ENCODE data around the gene OR51S1. TPM values are rescaled to one million over a fixed set of nuclear protein-coding genes. Genes with fewer than 3 reads are reported as not detected.
"Not testable (repeated sequence)": the region's sequence is repeated elsewhere in the genome, so short reads cannot be mapped to it uniquely, and the experiment has no call there.

The OR51S1 gene, protein sequence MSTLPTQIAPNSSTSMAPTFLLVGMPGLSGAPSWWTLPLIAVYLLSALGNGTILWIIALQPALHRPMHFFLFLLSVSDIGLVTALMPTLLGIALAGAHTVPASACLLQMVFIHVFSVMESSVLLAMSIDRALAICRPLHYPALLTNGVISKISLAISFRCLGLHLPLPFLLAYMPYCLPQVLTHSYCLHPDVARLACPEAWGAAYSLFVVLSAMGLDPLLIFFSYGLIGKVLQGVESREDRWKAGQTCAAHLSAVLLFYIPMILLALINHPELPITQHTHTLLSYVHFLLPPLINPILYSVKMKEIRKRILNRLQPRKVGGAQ
- not detected in 2 replicates for total RNA-seq

DNA sequence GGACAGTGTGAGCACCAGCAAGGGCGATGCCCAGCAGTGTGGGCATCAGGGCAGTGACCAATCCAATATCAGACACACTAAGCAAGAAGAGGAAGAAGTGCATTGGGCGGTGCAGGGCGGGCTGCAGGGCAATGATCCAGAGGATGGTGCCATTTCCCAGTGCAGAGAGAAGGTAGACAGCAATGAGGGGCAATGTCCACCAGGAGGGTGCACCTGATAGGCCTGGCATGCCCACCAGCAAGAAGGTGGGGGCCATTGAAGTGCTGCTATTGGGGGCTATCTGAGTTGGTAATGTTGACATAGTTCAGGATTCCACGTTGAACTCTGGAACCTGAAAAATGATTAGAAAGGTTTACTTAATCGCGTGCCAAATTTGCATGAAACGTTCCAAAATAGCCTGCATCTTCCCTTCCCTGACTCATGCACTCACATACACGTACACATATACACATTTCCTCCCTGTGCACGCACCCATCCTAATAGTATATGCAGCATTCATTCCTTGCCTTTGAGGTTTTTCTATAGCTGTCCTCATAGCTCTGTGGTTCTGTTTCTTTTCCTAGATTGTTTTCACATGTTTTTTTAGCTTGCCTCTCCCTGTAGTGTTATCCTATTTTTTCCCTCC is at the start of gene OR51S1:
Gene OR51S1 (minus strand): TSS at position 301 of the 625 bp plus-strand sequence. CDS start 0 bp downstream, at position 301.
- DNase-seq (ENCODE audit: low read depth), result no peak

DNA sequence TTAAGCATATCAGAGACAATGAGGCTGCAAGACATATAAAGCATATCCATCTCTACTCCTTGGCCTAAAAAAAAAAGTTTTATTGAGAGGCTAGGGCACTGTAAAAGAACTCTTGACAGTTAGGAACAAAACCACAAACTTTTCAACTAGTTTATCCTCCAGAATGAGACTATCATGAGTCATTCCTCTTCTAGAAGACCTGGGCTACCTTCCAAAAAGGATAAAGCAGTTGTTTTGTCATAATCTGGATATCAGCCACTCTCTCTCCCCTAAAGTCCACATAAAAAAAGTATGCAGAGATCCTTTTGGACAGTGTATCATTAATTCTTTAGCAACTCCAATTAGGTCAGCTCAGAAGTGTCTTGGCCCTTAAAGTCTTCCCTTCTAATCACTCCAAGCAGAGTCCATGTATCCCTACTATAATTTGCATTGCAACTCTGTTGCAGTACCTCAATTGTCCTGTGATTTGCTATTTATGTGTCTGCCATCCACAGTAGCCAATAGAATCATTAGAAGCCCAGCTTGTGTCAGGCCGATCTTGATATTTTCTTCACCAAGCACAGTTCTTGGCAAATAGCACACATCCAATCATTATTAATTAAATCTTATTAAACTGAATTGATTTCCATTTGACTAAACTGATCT is 43.1 kb upstream of the OR51S1 start:
- DNase-seq (ENCODE audit: low read depth), result peak; percentile 87

DNA sequence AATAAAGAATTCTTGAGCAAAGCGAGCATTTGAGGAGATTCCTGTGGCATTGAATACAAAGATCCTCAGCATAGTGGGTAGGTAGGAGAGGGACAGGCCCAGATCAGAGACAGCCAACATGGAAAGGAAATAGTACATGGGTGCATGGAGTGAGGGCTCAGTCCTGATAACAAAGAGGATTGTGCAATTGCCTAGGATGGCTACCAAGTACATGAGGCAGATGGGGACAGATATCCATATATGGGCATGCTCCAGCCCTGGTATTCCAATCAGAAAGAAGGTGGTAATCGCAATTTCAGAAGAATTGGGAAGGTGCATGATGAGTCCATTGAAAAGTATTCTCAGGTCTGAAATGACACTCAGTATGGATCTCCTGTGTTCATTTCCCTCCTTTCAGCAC is 41.3 kb upstream of the OR51S1 start:
- DNase-seq (ENCODE audit: low read depth), result no peak

DNA sequence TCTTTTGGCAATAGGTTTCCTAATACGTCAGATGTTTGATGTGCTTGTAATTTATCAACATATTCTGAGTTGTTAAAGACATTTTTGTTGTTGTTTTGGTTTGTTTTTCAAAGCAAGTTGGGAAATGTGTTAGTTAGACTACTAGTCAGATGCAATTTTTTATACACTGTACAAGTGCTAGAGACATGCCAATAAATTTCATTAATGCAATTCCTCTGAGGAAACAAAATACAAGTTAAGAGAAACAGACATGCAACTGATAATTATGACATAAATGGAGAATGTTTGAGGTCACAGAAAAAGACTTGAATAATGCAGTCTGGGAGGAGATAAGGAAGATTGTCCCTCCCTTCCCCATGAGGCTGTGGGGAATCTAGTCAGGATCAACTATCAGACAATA is 38.6 kb upstream of the OR51S1 start:
- DNase-seq (ENCODE audit: low read depth), result no peak

DNA sequence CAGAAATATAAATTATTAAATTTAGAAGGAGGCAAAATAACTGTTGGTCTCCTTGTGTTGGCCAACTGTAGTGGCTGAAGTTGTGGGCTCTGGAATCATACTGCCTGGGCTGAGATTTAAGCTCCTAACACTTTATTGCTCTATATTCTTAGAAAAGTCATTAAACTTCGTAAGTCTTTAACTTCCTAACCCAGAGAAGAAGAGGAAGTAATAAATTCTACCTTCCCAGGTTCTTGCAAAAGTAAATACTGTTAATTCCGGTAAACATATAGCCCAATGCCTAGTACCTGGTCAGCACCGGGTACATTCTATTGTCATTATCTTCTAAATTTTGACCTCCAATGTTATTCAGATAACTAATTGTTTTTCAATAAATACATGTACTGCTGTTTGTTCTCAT is 37.2 kb upstream of the OR51S1 start:
- DNase-seq (ENCODE audit: low read depth), result no peak

DNA sequence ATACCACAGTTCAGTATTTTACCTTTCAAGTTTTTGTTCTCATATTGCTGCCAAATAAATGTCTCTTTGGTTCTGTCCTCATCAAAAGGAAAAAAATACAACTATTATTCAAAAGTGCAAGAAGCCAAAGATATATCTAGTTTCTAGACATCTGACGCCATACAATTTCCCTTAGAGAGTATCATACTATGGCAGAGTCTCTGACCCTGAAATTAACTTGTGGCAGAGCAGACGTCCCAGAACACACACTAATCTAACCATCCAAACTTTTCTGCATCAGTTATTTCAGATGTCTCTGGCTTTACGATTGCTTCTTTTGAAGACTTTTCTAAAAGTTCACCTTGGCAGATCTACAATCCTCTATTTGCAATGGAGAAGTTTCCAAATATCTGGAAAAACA is 35.4 kb upstream of the OR51S1 start:
- DNase-seq (ENCODE audit: low read depth), result no peak

DNA sequence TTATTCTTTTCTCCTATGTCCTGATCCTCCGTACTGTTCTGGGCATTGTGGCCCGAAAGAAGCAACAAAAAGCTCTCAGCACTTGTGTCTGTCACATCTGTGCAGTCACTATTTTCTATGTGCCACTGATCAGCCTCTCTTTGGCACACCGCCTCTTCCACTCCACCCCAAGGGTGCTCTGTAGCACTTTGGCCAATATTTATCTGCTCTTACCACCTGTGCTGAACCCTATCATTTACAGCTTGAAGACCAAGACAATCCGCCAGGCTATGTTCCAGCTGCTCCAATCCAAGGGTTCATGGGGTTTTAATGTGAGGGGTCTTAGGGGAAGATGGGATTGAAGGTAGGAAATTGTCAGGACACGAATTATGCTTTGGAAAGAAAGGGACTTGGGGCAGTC is 33.5 kb upstream of the OR51S1 start:
- no peak for DNase-seq (ENCODE audit: low read depth)

DNA sequence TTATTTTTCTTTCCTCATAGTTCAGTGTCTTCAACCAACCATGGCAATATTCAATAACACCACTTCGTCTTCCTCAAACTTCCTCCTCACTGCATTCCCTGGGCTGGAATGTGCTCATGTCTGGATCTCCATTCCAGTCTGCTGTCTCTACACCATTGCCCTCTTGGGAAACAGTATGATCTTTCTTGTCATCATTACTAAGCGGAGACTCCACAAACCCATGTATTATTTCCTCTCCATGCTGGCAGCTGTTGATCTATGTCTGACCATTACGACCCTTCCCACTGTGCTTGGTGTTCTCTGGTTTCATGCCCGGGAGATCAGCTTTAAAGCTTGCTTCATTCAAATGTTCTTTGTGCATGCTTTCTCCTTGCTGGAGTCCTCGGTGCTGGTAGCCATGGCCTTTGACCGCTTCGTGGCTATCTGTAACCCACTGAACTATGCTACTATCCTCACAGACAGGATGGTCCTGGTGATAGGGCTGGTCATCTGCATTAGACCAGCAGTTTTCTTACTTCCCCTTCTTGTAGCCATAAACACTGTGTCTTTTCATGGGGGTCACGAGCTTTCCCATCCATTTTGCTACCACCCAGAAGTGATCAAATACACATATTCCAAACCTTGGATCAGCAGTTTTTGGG is 33.0 kb upstream of the OR51S1 start, which contains the start of gene OR51T1:
Gene OR51T1 (plus strand): TSS at position 41 of the 641 bp plus-strand sequence. CDS start 0 bp downstream, at position 41.
- peak; percentile 5 for DNase-seq (ENCODE audit: low read depth)

DNA sequence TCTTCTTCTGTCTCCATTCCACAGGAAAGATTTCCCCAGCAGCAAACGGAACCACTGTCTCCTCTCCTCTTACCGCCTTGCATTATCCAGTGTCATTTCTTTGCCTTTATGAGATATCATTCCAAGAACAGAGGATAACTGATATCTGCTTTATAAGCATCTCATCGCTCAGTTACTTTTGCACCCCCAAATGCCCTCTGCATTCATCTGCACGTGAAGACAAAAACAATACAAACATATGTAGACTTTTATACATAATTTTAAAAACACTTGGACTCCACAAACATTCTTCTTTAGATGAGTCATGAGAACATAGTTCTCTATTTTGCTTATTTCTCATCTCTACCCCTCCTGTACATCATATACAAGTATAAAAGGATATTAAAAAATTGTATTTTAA is 32.2 kb upstream of the OR51S1 start:
- DNase-seq (ENCODE audit: low read depth), result no peak

DNA sequence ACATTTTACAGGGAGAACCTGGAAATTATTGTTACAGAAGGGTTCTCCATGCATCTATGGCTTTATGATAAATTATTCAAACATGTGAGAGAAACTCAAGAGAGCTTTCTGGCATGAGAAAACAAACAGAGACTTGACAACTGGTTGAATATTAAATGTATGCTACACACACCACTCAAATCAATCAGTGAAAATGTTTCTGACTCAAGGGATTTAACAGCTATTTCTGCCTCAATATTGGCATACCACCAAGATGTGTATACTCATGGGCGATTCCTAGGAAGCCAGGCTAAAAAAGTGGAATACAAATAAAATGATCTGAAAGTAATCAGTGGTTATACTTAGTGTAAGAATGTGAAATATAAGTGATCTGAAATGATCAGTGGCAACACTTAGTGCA is 16.8 kb upstream of the OR51S1 start:
- peak; percentile 11 for DNase-seq (ENCODE audit: low read depth)

DNA sequence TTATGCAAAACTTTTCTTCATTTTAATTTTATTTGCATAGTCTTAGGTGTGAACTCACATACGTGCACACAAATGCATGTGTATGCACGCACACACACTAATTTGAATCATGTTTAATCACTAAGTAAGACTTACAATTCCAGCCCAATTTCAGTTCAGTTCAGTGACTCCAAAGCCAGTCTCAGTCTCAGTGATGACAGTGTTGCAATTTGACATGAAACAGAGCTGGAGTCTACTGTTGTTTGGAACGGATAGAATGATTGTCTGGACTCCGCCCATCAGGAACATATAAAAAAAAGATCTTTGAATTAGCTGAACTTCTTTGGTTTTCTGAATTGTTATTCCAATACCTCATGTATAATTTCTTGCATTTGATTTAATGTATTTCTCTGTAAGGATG is 14.9 kb upstream of the OR51S1 start:
- no peak for DNase-seq (ENCODE audit: low read depth)

DNA sequence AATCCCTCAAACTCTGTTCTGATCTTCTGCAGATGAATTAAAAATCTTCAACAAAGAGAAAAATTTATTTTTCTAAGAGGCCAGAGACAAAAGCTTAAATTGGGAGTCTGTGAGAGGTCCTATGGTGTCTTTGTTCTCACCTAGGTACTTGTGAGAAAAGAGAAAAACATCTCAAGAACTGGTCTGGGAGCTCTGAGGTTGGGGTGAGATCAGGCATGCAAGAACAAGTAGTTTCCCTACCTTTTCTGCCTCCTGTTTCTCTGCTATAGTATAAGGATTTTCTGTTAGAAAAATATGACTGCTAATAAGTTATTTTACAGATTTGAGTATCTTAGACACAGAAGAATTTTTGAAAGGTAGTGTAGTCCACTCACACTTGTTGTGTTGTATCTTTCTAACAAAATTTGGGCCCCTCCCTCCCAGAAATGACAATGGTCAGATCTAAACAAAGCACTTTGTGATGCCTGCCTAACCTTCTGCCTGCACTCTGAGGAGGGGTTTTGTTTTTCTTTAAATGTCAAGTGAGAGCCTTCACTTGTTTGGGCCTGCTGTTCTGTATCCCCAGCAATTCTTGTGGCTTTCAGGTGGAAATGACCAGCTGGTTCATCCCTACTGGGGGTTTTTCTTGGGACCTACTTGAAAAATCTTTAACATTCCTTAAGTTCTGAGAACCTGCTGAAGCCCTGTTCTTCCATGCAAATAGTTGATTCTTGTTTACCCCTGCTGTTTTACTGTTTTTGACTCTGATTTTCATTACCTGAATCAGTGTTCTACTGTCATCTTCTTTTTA is 13.6 kb upstream of the OR51S1 start:
- no peak for DNase-seq (ENCODE audit: low read depth)

DNA sequence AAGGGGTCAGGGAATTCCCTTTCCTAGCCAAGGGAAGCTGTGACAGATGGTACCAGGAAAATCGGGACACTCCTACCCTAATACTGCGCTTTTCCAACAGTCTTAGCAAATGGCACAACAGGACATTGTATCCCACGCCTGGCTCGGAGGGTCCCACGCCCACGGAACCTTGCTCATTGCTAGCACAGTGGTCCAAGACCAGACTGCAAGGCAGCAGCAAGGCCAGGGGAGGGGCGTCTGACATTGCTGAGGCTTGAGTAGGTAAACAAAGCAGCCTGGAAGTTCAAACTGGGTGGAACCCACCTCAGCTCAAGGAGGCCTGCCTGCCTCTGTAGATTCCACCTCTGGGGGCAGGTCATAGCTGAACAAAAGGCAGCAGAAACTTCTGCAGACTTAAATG is 5.3 kb upstream of the OR51S1 start:
- DNase-seq (ENCODE audit: low read depth), result not testable (repeated sequence)

DNA sequence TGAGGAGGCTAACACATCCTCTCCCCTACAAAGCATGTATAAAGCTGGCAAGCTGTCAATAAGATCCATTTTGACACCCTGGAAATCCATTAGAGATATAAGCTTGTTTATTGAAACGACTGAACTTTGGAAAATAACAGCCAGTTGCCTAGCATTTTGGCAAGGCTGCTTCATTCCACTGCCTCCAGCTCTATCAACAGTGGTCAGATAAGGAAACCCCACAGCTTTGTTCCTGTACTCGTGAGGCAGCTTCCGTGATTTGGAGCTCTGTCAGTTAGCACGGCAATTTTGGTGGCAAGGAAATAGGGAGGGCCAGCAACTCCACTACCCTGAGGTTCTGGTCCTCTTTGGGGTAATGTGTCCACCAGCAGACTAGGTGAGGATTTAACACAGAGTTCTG is 2.0 kb upstream of the OR51S1 start:
- no peak for DNase-seq (ENCODE audit: low read depth)

DNA sequence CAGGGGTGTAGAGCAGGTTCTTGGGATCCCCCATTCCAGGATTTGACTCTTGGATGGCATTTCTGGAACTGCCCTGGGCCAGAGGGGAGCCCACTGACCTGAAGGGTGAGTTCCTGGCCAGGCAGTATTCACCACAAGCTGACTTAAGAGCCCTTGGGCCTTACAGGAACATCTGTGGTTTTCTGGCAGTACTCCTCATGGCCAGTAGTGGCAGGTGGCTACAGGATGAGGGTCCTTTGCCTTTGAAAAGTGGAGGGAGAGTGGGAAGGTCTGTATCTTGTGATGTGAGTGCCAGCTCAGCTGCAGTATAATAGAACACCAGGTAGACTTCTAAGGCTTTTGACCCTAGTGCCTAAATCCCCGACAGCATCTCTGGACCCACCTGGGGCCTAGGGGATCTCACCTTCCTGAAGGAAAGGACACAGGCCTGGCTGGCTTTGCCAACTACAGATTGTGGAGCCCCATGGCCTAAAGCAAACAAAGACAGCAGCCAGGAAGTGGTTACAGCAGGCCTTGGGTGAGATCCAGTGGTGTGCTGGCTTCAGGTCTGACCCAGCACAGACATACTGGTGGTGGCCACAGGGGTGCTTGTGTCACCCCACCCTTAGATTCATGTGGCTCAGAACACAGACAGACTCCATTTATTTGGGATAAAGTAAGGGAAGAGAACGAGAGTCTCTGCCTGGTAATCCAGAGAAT is 9.0 kb downstream of the OR51S1 start:
- no peak for DNase-seq (ENCODE audit: low read depth)

DNA sequence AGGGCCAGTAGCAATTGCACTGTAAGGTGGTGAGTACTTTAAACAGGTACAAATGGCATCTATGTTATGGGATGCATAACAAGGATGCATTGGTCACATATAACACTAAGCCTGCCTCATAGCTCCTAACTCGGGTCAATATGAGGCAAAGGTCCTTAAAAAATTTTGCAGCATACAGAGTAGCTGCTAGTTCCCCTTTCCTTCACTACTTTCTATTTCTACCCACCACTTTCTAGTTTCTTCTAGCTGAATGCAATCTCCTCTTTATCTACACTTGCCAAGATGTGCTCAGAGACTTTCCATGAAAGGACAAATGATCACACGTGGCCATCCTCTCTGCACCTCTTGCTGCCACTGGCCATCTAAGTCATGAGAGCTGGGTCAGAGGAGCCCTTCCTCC is 18.1 kb downstream of the OR51S1 start:
- DNase-seq (ENCODE audit: low read depth), result no peak

DNA sequence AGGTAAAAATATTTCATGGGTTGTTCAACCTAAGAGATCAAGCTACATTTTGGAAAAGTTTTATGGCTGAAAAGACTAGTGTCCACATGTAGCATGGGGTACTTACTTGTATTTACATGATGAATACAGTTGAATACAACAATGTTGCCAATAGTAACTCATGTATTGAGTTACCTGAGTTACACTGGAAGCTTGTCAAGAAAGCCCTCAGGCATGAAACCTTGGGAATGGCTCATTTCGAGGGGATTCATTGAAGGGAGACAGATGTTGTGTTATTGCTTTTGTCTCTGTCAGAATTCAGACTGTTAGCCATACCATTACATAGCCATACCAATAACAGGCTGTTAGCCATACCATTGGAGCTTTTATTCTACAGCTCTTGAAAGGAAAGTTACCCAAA is 18.7 kb downstream of the OR51S1 start:
- DNase-seq (ENCODE audit: low read depth), result no peak

DNA sequence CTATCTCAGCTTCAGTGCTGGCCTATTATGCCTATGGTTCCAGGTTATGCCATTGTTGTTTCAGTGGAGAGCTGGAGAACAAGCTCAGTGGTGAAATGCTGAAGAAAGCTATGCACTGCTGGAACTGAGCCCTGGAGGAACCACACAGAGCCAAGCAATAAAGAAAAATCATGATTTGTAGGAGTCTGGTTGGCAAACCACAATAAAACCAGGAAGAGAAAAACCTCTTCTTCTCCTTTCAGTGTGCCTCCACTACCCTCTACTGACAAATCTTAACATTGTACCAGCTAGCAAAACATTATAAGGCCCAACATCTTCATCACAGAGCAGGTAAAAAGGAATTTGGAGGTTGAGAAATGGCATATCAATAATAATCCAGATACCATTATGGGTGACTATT is 22.6 kb downstream of the OR51S1 start:
- DNase-seq (ENCODE audit: low read depth), result peak; percentile 6

DNA sequence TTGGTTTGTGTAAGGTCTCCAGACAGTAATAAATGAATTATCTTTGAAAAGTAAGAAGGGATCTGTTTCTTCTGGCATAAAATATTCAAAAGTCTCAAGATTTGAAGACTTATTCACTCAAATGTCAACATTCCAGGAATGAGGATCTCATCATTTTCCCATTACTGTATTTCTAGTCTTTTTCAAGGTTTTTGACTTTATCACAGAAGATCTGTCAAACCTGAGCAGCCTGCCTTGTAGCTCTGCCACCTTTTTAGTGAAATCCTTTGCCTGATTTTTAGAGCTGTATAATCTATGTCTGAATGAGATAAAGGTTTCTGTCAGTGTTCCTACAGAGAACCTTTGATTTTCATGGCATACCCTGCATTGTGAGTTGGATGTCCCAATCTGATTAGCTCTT is 23.9 kb downstream of the OR51S1 start:
- DNase-seq (ENCODE audit: low read depth), result no peak

DNA sequence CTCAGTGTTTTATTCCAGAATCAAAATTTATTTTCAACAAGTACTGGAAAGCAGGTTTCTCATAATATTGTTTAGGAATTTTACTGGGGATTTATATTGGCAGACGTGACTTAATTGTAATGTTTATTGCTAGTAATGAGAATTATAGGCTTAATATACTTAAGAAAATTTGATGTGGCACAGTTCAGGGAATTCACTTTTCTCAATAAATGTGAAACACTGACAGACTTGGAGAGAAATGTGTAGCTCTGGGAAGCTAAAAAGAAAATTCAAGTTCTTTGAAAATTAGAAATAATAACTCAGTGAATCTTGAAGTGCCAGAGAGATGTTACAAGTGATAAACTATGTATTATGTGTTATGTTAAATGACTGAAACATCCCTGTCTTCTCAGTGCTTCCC is 28.0 kb downstream of the OR51S1 start, which contains the start of gene OR51F2:
Gene OR51F2 (plus strand): TSS at position 301 of the 400 bp plus-strand sequence. CDS start 101 bp downstream, outside the sequence.
- no peak for DNase-seq (ENCODE audit: low read depth)

DNA sequence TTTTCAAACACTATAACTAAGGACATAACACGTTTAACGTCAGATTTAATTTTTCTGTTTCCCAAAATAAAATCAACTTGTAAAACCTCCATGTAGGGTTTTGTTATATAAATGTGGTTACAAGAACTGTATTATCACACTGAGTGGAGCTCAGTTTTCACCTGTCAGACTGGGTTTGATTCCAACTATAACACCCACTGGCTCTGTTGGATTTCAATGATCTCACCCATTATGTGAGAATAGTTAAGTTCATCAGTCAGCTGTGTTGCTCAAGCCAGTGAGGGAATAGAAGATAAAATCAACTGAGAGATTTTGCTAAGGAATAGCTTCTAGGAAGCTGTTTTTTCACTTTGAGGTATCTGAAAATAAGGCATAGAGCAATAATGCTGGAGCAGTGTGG is 39.8 kb downstream of the OR51S1 start:
- no peak for DNase-seq (ENCODE audit: low read depth)
